Skeletal muscle satellite cell (primary cell): ENCODE measurements around the gene DHCR7.

ENCODE experiments used
- H3K27me3 ChIP-seq: 2 replicates; pipeline ENCODE4 v1.7.0; 2013; ENCODE audit warnings: low read length; ENCODE audit not compliant: control insufficient read depth, insufficient read depth
- H3K36me3 ChIP-seq: 2 replicates; pipeline ENCODE4 v1.7.0; 2013; ENCODE audit warnings: mild to moderate bottlenecking, control low read depth, low read length; ENCODE audit not compliant: insufficient read depth
- H3K4me1 ChIP-seq: 2 replicates; pipeline ENCODE4 v1.7.0; 2013; ENCODE audit warnings: low read length; ENCODE audit not compliant: control insufficient read depth, insufficient read depth
- H3K4me2 ChIP-seq: 2 replicates; pipeline ENCODE4 v1.7.0; 2013; ENCODE audit warnings: mild to moderate bottlenecking, low read length
- H3K4me3 ChIP-seq: 2 replicates; pipeline ENCODE4 v1.7.0; 2013; ENCODE audit warnings: low read length
- H3K9ac ChIP-seq: 2 replicates; pipeline ENCODE4 v1.7.0; 2013; ENCODE audit warnings: mild to moderate bottlenecking, low read depth, low read length, moderate library complexity
- H3K9me3 ChIP-seq: replicated peaks from 2 replicates; pipeline ENCODE4 v1.7.0; 2013; ENCODE audit warnings: mild to moderate bottlenecking, control low read depth, low read length

DHCR7 gene

DNA sequence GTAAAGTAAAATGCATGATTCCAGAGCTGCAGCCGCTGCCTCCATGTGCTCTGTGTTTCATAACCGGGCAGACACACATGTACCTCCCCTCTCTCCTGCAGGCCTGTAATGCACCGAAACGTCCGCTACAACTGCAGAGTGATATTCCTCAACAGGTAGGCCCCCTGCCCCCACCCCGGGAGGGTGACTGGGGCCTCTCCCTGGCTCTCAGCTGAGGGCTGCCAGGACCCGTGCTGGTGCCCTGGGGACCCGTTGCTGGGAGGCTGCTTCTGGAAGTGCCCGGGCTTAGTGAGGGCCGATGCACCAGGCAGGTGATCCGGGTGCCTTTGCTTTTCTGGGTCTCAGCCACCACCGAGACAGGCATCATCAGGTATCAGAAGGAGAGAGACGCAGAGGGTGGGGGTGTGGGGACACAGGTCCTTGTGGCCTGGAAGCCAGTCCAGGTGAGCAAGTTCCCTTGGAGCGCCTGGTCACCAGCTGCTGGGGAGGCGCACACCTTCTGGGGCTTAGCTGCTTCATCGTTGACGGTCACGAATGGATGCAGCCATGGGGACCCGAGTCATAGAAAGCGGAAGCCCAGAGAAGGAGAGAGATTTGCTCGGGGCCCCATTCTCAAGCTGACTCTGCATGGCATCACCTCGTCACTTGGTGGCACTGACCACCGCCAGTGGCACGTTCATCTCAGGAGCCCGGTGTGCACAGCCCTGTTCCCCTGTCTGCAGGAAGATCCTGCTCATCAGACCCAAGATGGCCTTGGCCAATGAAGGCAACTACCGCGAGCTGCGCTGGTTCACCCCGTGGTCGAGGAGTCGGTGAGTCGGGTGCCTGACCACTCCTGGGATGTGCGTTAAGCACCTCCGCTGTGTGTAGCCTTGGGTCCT, 15.4 kb upstream of the DHCR7 start:
- no peaks in the 10 kb centered on the region for H3K9me3 ChIP-seq
- no peak overlapping the region for H3K4me2 ChIP-seq
- peaks cover 60% of the 10 kb centered on the region for H3K36me3 ChIP-seq
- no peaks in the 10 kb centered on the region for H3K27me3 ChIP-seq
- H3K4me1 ChIP-seq = no peaks in the 10 kb centered on the region
- no peak overlapping the region for H3K4me3 ChIP-seq
- H3K9ac ChIP-seq = no peak overlapping the region

- Histone ChIP-seq H3K36me3 (peaks cover 65% of the 10 kb centered on the region), H3K27me3 (no peaks in the 10 kb centered on the region), H3K4me1 (no peaks in the 10 kb centered on the region), H3K9me3 (no peaks in the 10 kb centered on the region), H3K9ac (no peak overlapping the region), H3K4me3 (no peak overlapping the region), H3K4me2 (no peak overlapping the region)
These were observed 14.5 kb upstream of the DHCR7 start for GRCh38 chr11:71462726-71463125.

GRCh38 chr11:71461696-71462095, 13.5 kb upstream of the DHCR7 start:
- H3K27me3 ChIP-seq = no peaks in the 10 kb centered on the region
- no peaks in the 10 kb centered on the region for H3K4me1 ChIP-seq
- H3K9me3 ChIP-seq = no peaks in the 10 kb centered on the region
- H3K4me3 ChIP-seq = no peak overlapping the region
- peaks cover 74% of the 10 kb centered on the region for H3K36me3 ChIP-seq
- no peak overlapping the region for H3K9ac ChIP-seq
- H3K4me2 ChIP-seq = no peak overlapping the region

DNA sequence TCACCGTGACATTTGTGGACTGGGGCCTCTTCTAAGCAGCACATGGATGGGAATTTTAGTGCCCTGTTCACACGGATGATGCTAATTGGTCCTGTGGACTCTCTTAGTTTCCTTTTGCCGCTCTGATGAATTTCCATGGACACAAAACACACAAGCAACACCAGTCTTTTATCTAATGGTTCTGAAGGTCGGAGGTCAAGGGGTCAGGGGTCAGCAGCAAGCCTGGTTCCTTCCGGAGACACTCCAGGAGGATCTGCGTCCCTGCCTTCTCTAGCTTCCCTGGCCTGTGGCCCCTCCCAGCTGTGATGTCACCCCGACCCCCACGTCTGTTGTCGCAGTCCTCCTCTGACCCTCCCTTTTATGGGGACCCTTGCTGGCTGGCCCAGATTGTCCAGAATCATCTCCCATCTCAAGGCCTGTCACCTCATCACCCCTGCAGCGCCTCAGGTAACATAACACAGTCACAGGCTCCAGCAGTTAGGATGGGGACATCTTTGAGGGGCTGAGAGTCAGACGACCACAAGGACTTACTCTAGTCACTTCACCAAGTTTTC, 11.7 kb upstream of the DHCR7 start:
- no peak overlapping the region for H3K9ac ChIP-seq
- H3K36me3 ChIP-seq = peaks cover 80% of the 10 kb centered on the region
- H3K4me3 ChIP-seq = no peak overlapping the region
- H3K9me3 ChIP-seq = no peaks in the 10 kb centered on the region
- H3K4me1 ChIP-seq = no peaks in the 10 kb centered on the region
- no peak overlapping the region for H3K4me2 ChIP-seq
- H3K27me3 ChIP-seq = no peaks in the 10 kb centered on the region

DNA sequence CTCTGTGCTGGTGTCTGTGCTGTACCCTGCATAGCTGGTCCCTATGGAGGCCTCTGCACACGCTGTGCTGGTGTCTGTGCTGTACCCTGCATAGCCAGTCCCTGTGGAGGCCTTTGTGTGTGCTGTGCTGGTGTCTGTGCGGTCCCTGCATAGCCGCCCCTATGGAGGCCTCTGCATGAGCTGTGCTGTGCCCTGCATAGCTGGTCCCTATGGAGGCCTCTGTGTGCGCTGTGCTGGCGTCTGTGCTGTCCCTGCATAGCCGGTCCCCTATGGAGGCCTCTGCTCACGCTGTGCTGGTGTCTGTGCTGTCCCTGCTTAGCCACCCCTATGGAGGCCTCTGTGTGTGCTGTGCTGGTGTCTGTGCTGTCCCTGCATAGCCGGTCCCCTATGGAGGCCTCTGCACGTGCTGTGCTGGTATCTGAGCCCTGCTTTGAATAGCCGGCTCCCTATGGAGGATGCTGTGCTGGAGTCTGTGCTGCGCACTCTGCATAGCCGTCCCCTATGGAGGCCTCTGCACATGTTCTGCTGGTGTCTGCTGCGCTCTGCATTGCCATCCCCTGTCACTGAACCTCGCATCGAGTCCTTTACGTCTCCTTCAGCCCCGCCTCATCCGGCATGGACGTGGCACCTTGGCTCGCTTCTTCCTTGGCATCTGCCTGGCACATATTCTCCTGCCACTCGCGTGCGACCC, 11.0 kb upstream of the DHCR7 start:
- no peaks in the 10 kb centered on the region for H3K27me3 ChIP-seq
- H3K36me3 ChIP-seq = peaks cover 79% of the 10 kb centered on the region
- H3K4me1 ChIP-seq = no peaks in the 10 kb centered on the region
- no peak overlapping the region for H3K4me3 ChIP-seq
- no peak overlapping the region for H3K4me2 ChIP-seq
- no peaks in the 10 kb centered on the region for H3K9me3 ChIP-seq
- no peak overlapping the region for H3K9ac ChIP-seq

- Histone ChIP-seq H3K9ac (no peak overlapping the region), H3K4me3 (no peak overlapping the region), H3K36me3 (peaks cover 71% of the 10 kb centered on the region), H3K4me1 (peaks cover 5% of the 10 kb centered on the region), H3K4me2 (no peak overlapping the region), H3K9me3 (no peaks in the 10 kb centered on the region), H3K27me3 (no peaks in the 10 kb centered on the region)
These were observed 10.2 kb upstream of the DHCR7 start for GRCh38 chr11:71458146-71459070.

- Histone ChIP-seq H3K4me1 (peaks cover 13% of the 10 kb centered on the region), H3K36me3 (peaks cover 62% of the 10 kb centered on the region), H3K9me3 (no peaks in the 10 kb centered on the region), H3K4me2 (no peak overlapping the region), H3K27me3 (no peaks in the 10 kb centered on the region), H3K9ac (no peak overlapping the region), H3K4me3 (no peak overlapping the region)
These were observed 8.6 kb upstream of the DHCR7 start for GRCh38 chr11:71456831-71457230.

DNA sequence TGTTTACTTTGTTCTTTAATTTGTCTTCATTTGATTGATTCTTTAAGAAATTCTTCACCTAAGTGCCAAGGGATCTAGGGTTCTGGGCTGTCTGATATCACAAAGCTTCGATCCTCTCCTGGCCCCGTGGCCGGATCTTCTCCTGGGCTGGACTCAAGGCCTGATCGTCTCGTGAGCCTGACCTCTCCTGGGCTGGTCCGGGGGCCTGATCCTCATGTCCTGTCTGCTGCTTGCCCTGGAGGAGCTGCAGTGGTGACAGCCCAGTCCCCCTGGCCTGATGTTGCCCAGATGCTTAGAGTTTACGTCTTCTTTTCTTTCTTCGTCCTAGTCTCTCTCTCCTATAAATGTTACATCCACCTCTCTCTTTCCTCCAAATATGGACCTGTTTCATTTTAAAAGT, 8.1 kb upstream of the DHCR7 start:
- Histone ChIP-seq H3K36me3 (peaks cover 59% of the 10 kb centered on the region), H3K4me2 (no peak overlapping the region), H3K27me3 (no peaks in the 10 kb centered on the region), H3K4me1 (peaks cover 14% of the 10 kb centered on the region), H3K9me3 (no peaks in the 10 kb centered on the region), H3K4me3 (no peak overlapping the region), H3K9ac (no peak overlapping the region)

- H3K4me1 ChIP-seq = peaks cover 15% of the 10 kb centered on the region
- no peak overlapping the region for H3K4me3 ChIP-seq
- no peaks in the 10 kb centered on the region for H3K27me3 ChIP-seq
- H3K9me3 ChIP-seq = no peaks in the 10 kb centered on the region
- no peak overlapping the region for H3K4me2 ChIP-seq
- H3K36me3 ChIP-seq = peaks cover 45% of the 10 kb centered on the region
- H3K9ac ChIP-seq = no peak overlapping the region
These were observed 6.4 kb upstream of the DHCR7 start for GRCh38 chr11:71454470-71455113.

DNA sequence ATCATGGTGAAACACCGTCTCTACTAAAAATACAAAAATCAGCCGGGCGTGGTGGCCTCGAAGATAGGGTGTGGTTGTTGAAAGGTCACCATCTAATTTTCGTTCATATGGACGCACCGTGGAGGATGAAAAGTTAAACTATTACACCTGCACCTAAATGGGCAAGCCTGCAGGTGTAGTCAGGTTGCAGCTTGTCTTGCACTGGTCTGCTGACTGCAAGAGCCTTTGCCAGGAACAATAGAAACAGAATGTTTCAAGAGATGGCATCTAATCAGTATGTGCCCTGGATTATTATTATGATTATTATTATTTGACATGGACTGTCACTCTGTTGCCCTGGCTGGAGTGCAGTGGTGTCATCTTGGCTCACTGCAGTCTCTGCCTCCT, 5.7 kb upstream of the DHCR7 start:
- H3K4me3 ChIP-seq = peak overlapping the region; percentile 99
- H3K4me1 ChIP-seq = peaks cover 22% of the 10 kb centered on the region
- H3K9me3 ChIP-seq = no peaks in the 10 kb centered on the region
- peaks cover 38% of the 10 kb centered on the region for H3K36me3 ChIP-seq
- H3K4me2 ChIP-seq = peak overlapping the region; percentile 96
- peak overlapping the region; percentile 91 for H3K9ac ChIP-seq
- H3K27me3 ChIP-seq = no peaks in the 10 kb centered on the region
